GM23338 (cell line): Measurements from ENCODE around the gene ABCB8. TPM values are rescaled to one million over a fixed set of nuclear protein-coding genes. Genes with fewer than 3 reads are reported as not detected.

ENCODE experiments used
- ATAC-seq: fragments of 200-7000 bp; cut with Tn5 transposase; 3 replicates; pipeline ENCODE4 v1.9.1; 2020
- DNase-seq: peaks from one replicate; pipeline ENCODE4 v3.0.0-alpha.2; 2015; ENCODE audit warnings: low spot score
- H2AFZ ChIP-seq: fragments of 200-600 bp; sonication (generic); 2 replicates; pipeline ENCODE4 v1.8.0; 2016; ENCODE audit warnings: antibody characterized with exemption, mild to moderate bottlenecking, moderate library complexity
- H3F3A ChIP-seq: fragments of 200-600 bp; sonication (generic); replicated peaks from 2 replicates; pipeline ENCODE4 v1.8.0; 2017; ENCODE audit warnings: antibody characterized with exemption, mixed run types, low read depth
- H3K27ac ChIP-seq: fragments of 200-600 bp; sonication (generic); 2 replicates; pipeline ENCODE4 v1.6.1; 2016; ENCODE audit warnings: low read depth
- H3K27me3 ChIP-seq: fragments of 200-600 bp; sonication (generic); 2 replicates; pipeline ENCODE4 v1.8.0; 2016; ENCODE audit warnings: mild to moderate bottlenecking, mixed run types, moderate library complexity; ENCODE audit not compliant: insufficient read depth
- H3K36me3 ChIP-seq: fragments of 200-600 bp; sonication (generic); 2 replicates; pipeline ENCODE4 v1.8.0; 2016; ENCODE audit warnings: mild to moderate bottlenecking; ENCODE audit not compliant: insufficient read depth
- H3K4me1 ChIP-seq: fragments of 200-600 bp; sonication (generic); 2 replicates; pipeline ENCODE4 v1.8.0; 2016; ENCODE audit warnings: mild to moderate bottlenecking, moderate library complexity; ENCODE audit not compliant: insufficient read depth
- H3K4me2 ChIP-seq: fragments of 200-600 bp; sonication (generic); 2 replicates; pipeline ENCODE4 v1.7.1; 2017; ENCODE audit warnings: mixed run types
- H3K4me3 ChIP-seq: fragments of 200-600 bp; sonication (generic); 2 replicates; pipeline ENCODE4 v1.6.1; 2016; ENCODE audit warnings: mixed run types
- H3K79me2 ChIP-seq: fragments of 200-600 bp; sonication (generic); replicated peaks from 2 replicates; pipeline ENCODE4 v1.8.0; 2017; ENCODE audit warnings: mild to moderate bottlenecking; ENCODE audit not compliant: insufficient read depth
- H3K9me2 ChIP-seq: fragments of 200-600 bp; sonication (generic); 2 replicates; pipeline ENCODE4 v1.8.0; 2017; ENCODE audit not compliant: insufficient read depth
- H4K20me1 ChIP-seq: fragments of 200-600 bp; sonication (generic); replicated peaks from 2 replicates; pipeline ENCODE4 v1.8.0; 2017; ENCODE audit warnings: mild to moderate bottlenecking; ENCODE audit not compliant: insufficient read depth
- H3K27ac Mint-ChIP-seq: 2 replicates; pipeline ENCODE4 v1.8.0; 2020; ENCODE audit warnings: inconsistent platforms, mild to moderate bottlenecking, moderate library complexity, mixed read lengths
- H3K27me3 Mint-ChIP-seq: 3 replicates; pipeline ENCODE4 v1.8.0; 2022; ENCODE audit warnings: low read depth, mild to moderate bottlenecking, moderate library complexity, mixed read lengths, inconsistent platforms; ENCODE audit not compliant: insufficient read depth, poor library complexity
- H3K36me3 Mint-ChIP-seq: 3 replicates; pipeline ENCODE4 v1.8.0; 2021; ENCODE audit warnings: low read depth, mild to moderate bottlenecking, inconsistent platforms, moderate library complexity, mixed read lengths
- H3K4me1 Mint-ChIP-seq: 3 replicates; pipeline ENCODE4 v1.8.0; 2020; ENCODE audit warnings: mild to moderate bottlenecking, inconsistent platforms, mixed read lengths
- H3K4me3 Mint-ChIP-seq: 3 replicates; pipeline ENCODE4 v1.8.0; 2021; ENCODE audit warnings: moderate library complexity, mild to moderate bottlenecking, inconsistent platforms, mixed read lengths
- H3K9me3 Mint-ChIP-seq: 3 replicates; pipeline ENCODE4 v1.8.0; 2020; ENCODE audit warnings: moderate library complexity, mild to moderate bottlenecking, inconsistent platforms, mixed read lengths
- ETS1 ChIP-seq: IDR thresholded peaks from 2 replicates; pipeline ENCODE4 v1.6.1; 2016; ENCODE audit warnings: antibody characterized with exemption
- NANOG ChIP-seq: IDR thresholded peaks from 2 replicates; pipeline ENCODE4 v1.6.1; 2016; ENCODE audit warnings: antibody characterized with exemption, borderline replicate concordance
- POLR2AphosphoS5 ChIP-seq: IDR thresholded peaks from 2 replicates; pipeline ENCODE4 v1.6.1; 2016; ENCODE audit warnings: antibody characterized with exemption, low read depth
- REST ChIP-seq: IDR thresholded peaks from one replicate; pipeline ENCODE4 v1.6.1; 2018; ENCODE audit warnings: antibody characterized with exemption; ENCODE audit not compliant: unreplicated experiment
- STAT1 ChIP-seq: IDR thresholded peaks from one replicate; pipeline ENCODE4 v1.6.1; 2016; ENCODE audit warnings: antibody characterized with exemption; ENCODE audit not compliant: unreplicated experiment
- polyA plus RNA-seq: library from polyadenylated mRNA; unstranded; fragments of >200 nt; fragmentation: Nextera tagmentation; extraction: Ambion mirVana; gene quantifications from 2 replicates; pipeline ENCODE4 v1.2.1, GENCODE V29; 2016
- total RNA-seq: library from RNA; depleted of rRNA; stranded (reverse); fragments of >200 nt; shearing (Covaris generic); gene quantifications from 2 replicates; pipeline ENCODE4 v1.2.3, GENCODE V29; 2014
- TF ChIP-seq, protein P1 (sequence below): fragments of 250-450 bp; sonication (Bioruptor Pico); IDR thresholded peaks from 2 replicates; pipeline ENCODE4 v1.5.0; 2020; ENCODE audit warnings: mild to moderate bottlenecking, moderate library complexity

Gene ABCB8
- total and polyA plus RNA-seq, 2 experiments from 2014 or later, result 11.4 to 27.1 TPM

- TF ChIP-seq, protein P1, sequence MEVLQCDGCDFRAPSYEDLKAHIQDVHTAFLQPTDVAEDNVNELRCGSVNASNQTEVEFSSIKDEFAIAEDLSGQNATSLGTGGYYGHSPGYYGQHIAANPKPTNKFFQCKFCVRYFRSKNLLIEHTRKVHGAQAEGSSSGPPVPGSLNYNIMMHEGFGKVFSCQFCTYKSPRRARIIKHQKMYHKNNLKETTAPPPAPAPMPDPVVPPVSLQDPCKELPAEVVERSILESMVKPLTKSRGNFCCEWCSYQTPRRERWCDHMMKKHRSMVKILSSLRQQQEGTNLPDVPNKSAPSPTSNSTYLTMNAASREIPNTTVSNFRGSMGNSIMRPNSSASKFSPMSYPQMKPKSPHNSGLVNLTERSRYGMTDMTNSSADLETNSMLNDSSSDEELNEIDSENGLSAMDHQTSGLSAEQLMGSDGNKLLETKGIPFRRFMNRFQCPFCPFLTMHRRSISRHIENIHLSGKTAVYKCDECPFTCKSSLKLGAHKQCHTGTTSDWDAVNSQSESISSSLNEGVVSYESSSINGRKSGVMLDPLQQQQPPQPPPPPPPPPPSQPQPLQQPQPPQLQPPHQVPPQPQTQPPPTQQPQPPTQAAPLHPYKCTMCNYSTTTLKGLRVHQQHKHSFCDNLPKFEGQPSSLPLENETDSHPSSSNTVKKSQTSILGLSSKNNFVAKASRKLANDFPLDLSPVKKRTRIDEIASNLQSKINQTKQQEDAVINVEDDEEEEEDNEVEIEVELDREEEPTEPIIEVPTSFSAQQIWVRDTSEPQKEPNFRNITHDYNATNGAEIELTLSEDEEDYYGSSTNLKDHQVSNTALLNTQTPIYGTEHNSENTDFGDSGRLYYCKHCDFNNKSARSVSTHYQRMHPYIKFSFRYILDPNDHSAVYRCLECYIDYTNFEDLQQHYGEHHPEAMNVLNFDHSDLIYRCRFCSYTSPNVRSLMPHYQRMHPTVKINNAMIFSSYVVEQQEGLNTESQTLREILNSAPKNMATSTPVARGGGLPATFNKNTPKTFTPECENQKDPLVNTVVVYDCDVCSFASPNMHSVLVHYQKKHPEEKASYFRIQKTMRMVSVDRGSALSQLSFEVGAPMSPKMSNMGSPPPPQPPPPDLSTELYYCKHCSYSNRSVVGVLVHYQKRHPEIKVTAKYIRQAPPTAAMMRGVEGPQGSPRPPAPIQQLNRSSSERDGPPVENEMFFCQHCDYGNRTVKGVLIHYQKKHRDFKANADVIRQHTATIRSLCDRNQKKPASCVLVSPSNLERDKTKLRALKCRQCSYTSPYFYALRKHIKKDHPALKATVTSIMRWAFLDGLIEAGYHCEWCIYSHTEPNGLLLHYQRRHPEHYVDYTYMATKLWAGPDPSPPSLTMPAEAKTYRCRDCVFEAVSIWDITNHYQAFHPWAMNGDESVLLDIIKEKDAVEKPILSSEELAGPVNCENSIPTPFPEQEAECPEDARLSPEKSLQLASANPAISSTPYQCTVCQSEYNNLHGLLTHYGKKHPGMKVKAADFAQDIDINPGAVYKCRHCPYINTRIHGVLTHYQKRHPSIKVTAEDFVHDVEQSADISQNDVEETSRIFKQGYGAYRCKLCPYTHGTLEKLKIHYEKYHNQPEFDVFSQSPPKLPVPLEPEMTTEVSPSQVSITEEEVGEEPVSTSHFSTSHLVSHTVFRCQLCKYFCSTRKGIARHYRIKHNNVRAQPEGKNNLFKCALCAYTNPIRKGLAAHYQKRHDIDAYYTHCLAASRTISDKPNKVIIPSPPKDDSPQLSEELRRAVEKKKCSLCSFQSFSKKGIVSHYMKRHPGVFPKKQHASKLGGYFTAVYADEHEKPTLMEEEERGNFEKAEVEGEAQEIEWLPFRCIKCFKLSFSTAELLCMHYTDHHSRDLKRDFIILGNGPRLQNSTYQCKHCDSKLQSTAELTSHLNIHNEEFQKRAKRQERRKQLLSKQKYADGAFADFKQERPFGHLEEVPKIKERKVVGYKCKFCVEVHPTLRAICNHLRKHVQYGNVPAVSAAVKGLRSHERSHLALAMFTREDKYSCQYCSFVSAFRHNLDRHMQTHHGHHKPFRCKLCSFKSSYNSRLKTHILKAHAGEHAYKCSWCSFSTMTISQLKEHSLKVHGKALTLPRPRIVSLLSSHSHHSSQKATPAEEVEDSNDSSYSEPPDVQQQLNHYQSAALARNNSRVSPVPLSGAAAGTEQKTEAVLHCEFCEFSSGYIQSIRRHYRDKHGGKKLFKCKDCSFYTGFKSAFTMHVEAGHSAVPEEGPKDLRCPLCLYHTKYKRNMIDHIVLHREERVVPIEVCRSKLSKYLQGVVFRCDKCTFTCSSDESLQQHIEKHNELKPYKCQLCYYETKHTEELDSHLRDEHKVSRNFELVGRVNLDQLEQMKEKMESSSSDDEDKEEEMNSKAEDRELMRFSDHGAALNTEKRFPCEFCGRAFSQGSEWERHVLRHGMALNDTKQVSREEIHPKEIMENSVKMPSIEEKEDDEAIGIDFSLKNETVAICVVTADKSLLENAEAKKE (CRISPR knock-in tag), result no peak
- TF ChIP-seq ETS1, result no peak
Observed at GRCh38 chr7:151038951-151039849, 10.9 kb downstream of the ABCB8 start (continued).

GRCh38 chr7:151039850-151040548, 11.7 kb downstream of the ABCB8 start:
- no peak overlapping the region for H3K4me3 Mint-ChIP-seq
- no peaks in the 10 kb centered on the region for H3K9me3 Mint-ChIP-seq
- no peaks in the 10 kb centered on the region for H3K27me3 ChIP-seq
- DNase-seq (no peak), ATAC-seq (peak; percentile 44)
- H3K36me3 ChIP-seq, result no peaks in the 10 kb centered on the region
- no peak overlapping the region for H2AFZ ChIP-seq
- no peak overlapping the region for H3K4me2 ChIP-seq
- no peak overlapping the region for H3K4me3 ChIP-seq
- no peak overlapping the region for H3K27ac Mint-ChIP-seq
- no peaks in the 10 kb centered on the region for H3K4me1 ChIP-seq
- no peaks in the 10 kb centered on the region for H4K20me1 ChIP-seq
- H3F3A ChIP-seq, result no peaks in the 10 kb centered on the region
- H3K36me3 Mint-ChIP-seq, result peaks cover 6% of the 10 kb centered on the region; the same call in 1 of the 3 replicates
- no peak overlapping the region for H3K27ac ChIP-seq
- H3K27me3 Mint-ChIP-seq, result peaks cover 15% of the 10 kb centered on the region
- no peak for TF ChIP-seq REST
- no peak for TF ChIP-seq POLR2AphosphoS5
- TF ChIP-seq STAT1, result no peak
- no peak for TF ChIP-seq NANOG
- H3K4me1 Mint-ChIP-seq, result peaks cover 2% of the 10 kb centered on the region; the same call in 1 of the 3 replicates
- H3K79me2 ChIP-seq, result no peaks in the 10 kb centered on the region
- H3K9me2 ChIP-seq, result no peaks in the 10 kb centered on the region
